Umbilical cord (tissue), 2 donors: ENCODE measurements around the gene RXRG. TPM values are rescaled to one million over a fixed set of nuclear protein-coding genes. Genes with fewer than 3 reads are reported as not detected.

Experiments used
- DNase-seq: peaks from one replicate; pipeline ENCODE4 v3.0.0-alpha.2; 2015; ENCODE audit warnings: low spot score
- total RNA-seq: library from RNA; depleted of rRNA; stranded (reverse); fragments of >200 nt; gene quantifications from one replicate; pipeline ENCODE4 v1.2.3, GENCODE V29; 2014; ENCODE audit warnings: low replicate concordance; ENCODE audit not compliant: insufficient read depth

The RXRG gene
- total RNA-seq, 1 donor from 2014 or later: not detected

- DNase-seq: no peak
Measured at GRCh38 chr1:165411396-165411795, 33.5 kb downstream of the RXRG start.

- no peak for DNase-seq
Measured at GRCh38 chr1:165409657-165410358, 35.1 kb downstream of the RXRG start.

GRCh38 chr1:165408518-165408917, 36.4 kb downstream of the RXRG start:
- DNase-seq: no peak

- no peak for DNase-seq
Measured at GRCh38 chr1:165407398-165407797, 37.5 kb downstream of the RXRG start.

- no peak for DNase-seq
Measured at GRCh38 chr1:165403835-165404482, 41.0 kb downstream of the RXRG start.

GRCh38 chr1:165402517-165403111, 42.3 kb downstream of the RXRG start:
- DNase-seq: no peak

GRCh38 chr1:165397944-165398343, 47.0 kb downstream of the RXRG start:
- peak; percentile 85 for DNase-seq

GRCh38 chr1:165395901-165396300, 49.0 kb downstream of the RXRG start:
- DNase-seq: no peak

GRCh38 chr1:165395478-165395877, 49.4 kb downstream of the RXRG start:
- no peak for DNase-seq

GRCh38 chr1:165392634-165393571, 52.0 kb downstream of the RXRG start:
- DNase-seq: peak; percentile 75

GRCh38 chr1:165389609-165390008, 55.3 kb downstream of the RXRG start:
- DNase-seq: no peak

GRCh38 chr1:165387961-165388360, 57.0 kb downstream of the RXRG start:
- no peak for DNase-seq

- no peak for DNase-seq
Measured at GRCh38 chr1:165387505-165387904, 57.4 kb downstream of the RXRG start.

- no peak for DNase-seq
Measured at GRCh38 chr1:165383599-165384405, 61.1 kb downstream of the RXRG start.

GRCh38 chr1:165383067-165383466, 61.9 kb downstream of the RXRG start:
- DNase-seq: peak; percentile 41

GRCh38 chr1:165381745-165382505, 63.0 kb downstream of the RXRG start:
- no peak for DNase-seq

- no peak for DNase-seq
Measured at GRCh38 chr1:165376811-165377311, 68.1 kb downstream of the RXRG start.

GRCh38 chr1:165376041-165376810, 68.7 kb downstream of the RXRG start:
- peak; percentile 77 for DNase-seq

- DNase-seq: no peak
Measured at GRCh38 chr1:165375623-165376022, 69.3 kb downstream of the RXRG start.
